ENCODE data around the gene TCF7L2.

TCF7L2 gene

DNA sequence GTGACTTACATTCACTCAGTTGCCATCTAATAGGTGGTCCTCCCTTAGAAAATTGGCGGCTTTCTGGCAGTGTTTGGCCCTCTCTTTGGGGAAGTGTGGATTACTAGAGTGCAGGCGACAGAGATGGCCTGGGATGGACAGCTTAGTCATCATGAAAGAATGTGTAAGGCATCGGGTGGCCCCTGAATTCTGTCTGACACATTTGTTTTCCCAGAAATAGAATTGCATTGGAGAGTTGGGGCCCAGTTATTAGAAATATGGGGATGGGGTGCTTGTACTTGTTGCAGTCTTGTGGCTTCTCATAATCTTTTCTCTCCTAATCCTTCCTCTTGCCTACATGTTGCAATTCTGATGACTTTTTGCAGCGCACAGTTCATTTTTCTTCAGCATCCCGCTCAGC, 13.8 kb downstream of the TCF7L2 start:
- no peak for DNase-seq

DNA sequence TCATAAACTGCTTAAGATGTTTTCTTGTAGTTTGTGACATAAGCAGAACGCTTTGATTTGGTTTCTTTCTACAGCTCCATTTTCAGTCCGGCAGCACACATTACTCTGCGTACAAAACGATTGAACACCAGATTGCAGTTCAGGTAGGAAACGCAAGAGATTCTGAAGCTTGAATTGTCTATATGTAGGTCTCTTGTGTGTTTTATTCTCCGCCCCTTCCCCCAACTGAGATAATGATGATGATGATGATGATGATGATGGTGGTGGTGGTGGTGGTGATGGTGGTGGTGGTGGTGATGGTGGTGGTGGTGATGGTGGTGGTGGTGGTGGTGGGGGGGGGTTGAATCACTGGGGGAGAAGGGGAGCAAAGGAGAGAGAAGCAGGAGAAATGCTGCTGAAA, 14.4 kb downstream of the TCF7L2 start:
- no peak for DNase-seq

DNA sequence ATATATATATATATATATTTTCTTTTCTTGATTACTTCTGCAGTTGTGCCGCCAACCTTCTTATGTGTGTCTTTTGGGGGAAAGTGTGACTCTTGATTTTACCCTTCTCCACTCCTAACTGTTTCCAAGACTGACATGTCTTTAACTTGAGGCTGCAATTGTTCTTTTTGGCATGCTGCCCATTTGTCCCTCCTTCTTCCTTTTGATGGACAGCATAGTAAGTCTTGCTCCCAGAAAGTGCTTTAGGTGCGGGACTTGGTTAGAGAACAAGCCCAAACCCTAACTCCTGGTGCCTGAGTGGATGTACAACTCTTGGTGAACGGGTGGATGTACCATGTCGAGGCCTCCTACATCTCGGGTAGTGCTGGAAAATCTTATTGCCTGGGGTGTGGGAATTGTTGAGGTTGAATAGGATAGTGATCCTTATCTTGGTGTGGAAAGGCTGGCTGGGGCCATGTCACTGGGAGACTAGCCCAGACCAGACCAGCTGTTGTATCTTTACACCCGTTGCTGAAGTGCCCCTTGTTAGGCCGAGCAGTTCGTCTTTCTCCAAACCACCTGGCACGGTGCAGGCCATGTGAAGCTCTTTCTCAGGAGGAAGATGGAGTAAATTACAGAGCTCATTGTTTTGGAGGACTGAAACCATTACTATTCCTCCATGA, 16.3 kb downstream of the TCF7L2 start:
- peak in 1 of 56 donors; percentile 8 for DNase-seq

DNA sequence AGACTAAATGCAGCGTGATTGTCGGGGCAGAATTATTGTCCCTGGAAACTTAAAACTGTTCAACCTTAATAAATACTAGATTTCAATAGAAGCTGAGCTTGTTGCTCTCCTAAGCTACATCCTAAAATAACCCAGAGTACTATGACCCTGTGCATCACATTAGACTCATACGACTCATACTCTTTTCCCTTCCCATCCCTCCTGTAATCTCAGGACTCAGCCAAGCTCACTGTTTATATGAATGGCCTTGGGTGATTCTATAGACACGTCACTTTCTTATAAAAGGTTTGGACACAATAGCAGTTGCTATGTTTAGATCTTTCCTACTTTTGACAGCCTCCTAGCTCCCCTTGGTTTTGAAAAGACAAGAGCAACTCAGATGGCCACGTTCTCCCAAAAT, 17.2 kb downstream of the TCF7L2 start:
- no peak for DNase-seq

DNA sequence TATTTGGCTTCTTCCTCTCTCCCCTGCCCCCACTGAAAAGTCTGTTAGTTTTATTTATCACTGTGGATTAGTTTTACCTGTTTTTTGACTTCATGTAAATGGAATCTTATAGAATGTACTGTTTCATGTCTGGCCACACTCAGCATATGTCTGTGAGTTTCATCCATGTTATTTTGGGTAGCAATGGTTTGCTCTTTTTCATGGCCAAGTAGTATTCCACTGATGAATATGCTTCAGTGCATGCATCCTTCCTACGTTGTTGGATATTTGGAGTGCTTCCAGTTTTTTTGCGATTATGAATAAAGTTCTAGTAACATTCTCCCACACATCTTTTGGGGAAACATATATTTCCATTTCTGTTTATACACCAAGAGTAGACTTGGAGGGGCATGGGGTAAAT, 19.1 kb downstream of the TCF7L2 start:
- DNase-seq = no peak

- no peak for DNase-seq
Measured at GRCh38 chr10:112969542-112969941, 19.5 kb downstream of the TCF7L2 start.

- no peak for DNase-seq
Measured at GRCh38 chr10:112970021-112970420, 20.0 kb downstream of the TCF7L2 start.

GRCh38 chr10:112972606-112973005, 22.6 kb downstream of the TCF7L2 start:
- DNase-seq = no peak

DNA sequence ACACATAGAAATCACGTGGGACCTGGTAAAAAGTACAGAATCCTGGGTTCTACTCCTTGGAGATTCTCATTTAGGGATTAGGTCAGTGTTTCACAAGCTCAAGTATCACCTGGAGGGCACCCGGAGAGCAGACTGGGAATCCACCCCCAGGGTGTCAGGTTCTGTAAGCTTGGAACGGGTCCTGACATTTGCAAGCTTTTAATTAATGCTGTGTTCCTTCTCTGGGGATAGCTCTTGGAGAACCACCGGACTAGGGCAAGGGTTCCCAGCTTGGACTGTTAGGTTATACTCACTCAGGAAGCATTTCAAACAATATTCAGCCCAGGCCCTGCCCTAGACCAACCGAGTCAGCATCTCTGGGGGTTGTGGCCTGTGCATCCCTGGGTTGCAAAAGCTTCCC, 23.0 kb downstream of the TCF7L2 start:
- DNase-seq = no peak

DNA sequence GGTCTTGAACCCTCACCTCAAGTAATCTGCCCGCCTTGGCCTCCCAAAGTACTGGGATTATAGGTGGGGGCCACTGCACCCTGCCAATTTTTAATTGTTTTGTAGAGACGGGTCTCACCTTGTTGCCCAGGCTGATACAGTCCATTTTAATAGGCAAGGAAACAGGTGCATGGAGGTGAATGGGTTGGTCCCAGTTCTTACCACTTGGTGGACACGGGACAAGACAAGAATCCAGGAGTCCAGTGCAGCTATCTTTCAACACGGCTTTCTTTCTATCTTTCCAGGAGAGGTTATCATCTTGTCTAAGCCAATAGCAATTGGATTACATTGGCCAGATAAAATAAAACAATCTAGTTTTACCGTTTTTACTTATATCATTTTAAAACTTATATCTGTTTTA, 23.8 kb downstream of the TCF7L2 start:
- DNase-seq = no peak

DNA sequence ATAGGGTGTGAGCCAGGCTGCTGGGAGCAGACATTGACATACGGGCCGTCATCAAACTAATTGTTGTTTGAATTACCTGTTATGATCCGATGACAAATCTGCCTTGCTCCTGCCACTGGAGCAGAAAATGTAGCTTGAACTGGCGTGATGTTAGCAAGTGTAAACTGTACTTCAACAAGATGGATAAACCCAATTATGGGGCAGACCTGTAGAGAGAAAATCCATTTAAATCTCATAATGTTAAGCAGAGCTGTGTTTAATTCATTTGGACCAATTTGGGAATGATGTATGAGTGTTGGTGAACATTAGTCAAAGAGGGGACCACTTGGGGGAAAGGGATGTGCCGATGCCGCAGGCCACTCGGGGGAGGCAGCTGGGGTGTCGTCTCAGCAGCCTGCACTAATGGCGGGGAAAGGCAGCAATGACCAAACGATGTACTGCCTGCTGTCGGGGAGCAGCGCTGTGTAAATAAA, 27.4 kb downstream of the TCF7L2 start:
- DNase-seq = no peak

DNA sequence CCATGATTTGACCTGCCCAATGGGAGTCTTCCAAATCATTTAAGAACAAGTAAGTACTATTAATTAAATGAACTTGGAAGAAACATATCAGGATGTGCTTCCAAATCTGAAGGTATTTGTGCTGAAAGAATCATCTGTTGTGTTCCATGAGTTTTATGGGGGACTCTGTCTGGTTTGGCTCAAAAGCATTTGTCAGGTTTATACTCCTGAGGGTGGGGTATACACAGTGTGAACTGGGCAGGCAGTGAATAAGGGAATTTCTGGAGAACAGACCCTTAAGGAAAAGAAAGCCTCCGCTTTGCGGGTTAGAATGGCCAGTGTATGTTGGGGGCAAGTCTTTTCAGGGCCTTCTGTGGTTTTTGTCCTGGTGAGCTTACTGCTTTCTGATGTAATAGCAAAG, 29.9 kb downstream of the TCF7L2 start:
- no peak for DNase-seq

GRCh38 chr10:112980937-112981336, 30.9 kb downstream of the TCF7L2 start:
- no peak for DNase-seq

DNA sequence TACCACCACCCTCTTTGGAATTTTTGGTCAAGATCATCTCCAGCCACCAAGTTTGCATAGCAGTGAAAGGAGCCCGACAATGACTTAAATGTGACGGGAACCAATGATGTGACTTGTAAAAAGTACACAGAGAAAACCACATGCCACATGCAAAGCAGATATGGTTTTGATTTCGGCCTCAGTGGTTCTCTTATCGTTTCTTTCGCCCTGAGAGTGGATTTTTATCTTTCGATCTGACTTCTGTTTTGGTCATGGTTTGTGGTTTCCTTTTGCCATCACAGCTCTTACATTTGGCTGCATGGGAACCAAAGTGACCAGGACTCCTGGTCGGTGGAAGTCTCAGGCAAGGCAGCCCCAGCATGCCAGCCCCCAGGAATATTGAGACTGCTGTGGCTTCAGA, 31.5 kb downstream of the TCF7L2 start:
- no peak for DNase-seq

DNA sequence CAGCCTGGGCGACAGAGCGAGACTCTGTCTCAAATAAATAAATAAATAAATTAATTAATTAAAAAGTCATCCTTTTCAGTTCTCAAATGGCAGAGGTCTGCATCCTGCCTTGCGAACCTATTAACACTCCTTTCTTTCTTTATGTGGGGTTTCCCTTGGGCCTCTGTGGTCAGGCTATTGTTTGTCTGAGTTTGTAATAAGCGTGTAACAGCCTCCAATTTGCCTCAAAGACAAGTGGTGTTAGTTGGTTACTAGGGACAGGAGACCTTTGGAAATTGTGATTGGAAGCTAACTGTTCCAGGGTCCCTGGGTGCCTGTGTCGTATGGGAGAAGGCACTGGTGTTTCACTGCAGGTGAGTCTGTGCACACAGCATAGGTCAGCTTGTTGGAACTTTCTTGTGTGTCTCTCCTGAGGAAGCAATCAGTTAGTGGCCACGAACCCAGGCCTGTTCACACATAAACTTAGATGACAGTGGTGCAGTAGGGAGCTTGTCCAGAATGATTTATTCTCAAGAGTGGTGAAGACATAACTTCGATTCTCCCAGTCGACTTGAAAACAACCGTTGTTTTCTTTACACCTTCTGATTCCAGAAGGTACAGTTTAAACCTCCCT, 33.5 kb downstream of the TCF7L2 start:
- DNase-seq = no peak

GRCh38 chr10:112984756-112985155, 34.7 kb downstream of the TCF7L2 start:
- DNase-seq = no peak

GRCh38 chr10:112985690-112986543, 35.9 kb downstream of the TCF7L2 start:
- DNase-seq = no peak

DNA sequence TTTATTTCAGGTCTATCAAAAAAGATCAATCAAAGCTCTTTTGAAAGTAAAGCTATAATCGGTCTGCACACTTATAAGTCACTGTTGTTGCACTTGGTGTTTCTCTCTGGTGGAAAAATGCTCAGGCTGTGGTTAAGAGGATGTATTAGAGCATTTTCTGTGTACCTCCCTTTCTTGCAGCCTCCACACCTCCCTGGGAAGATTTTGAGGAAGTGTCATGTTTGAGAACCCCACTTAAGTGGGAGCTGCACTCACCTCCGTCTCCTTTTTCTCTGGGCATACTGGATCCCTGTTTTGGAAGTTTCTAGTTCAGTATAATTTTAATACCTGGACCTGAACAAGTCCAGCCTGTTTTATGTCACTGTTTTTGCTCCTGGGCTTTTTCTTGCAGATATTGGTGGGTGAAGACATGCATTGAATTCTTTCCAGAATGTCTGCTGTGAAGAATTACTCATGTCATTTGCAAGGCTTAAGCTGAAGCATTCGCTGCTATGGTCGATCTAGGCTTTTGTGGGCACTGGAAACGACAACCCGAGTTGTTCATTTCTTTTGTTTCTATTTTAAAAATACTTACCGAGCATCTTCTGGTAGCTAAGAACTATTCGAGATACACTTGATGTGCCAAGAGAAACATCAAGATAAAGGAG, 36.6 kb downstream of the TCF7L2 start:
- no peak for DNase-seq

DNA sequence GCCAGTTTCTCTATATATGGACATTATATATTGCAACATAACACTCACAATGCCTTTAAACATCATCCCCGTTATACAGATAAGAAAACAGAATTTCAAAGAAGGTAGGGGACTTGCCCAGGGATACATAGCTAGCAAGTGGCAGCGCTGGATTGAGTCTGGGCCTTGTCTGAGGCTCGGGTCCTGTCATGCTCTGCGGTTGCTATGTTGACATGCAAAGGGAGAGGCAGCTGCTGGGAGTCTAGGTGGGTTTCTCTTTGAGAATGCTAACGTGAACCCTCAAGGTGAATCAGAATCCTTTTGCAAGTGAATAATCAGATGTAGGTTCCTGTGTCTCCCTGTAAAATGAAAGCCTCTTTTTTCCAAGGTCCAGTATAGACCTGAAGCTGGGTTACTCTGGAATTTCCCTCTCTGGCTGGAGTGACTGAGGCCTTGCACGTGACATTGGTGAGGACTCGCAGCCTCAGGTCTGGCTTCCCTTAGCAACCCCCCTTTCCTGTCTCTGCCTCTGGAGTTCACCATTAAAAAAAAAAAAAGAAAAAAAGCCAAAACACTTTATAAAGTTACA, 38.9 kb downstream of the TCF7L2 start:
- DNase-seq = no peak

GRCh38 chr10:112989826-112990225, 39.8 kb downstream of the TCF7L2 start:
- DNase-seq = no peak

GRCh38 chr10:112990271-112990670, 40.2 kb downstream of the TCF7L2 start:
- DNase-seq = no peak
